Activated CD4-positive, alpha-beta T cell treated with anti-CD3 and anti-CD28 coated beads, Interleukin-2, Interleukin-4, amounts not matched to agents 100 ng/mL and 50 ng/mL, durations not matched to agents 16 hours and 8 hours (primary cell): ENCODE measurements around the gene POLR2I.
"Not testable (repeated sequence)": the region's sequence is repeated elsewhere in the genome, so short reads cannot be mapped to it uniquely, and the experiment has no call there.

Experiments used
- DNase-seq: peaks from one replicate; pipeline ENCODE4 v3.0.0-alpha.2; 2020; ENCODE audit warnings: low spot score

POLR2I gene

GRCh38 chr19:36131221-36131620 lies 16.5 kb upstream of the POLR2I start:
- not testable (repeated sequence) for DNase-seq

DNA sequence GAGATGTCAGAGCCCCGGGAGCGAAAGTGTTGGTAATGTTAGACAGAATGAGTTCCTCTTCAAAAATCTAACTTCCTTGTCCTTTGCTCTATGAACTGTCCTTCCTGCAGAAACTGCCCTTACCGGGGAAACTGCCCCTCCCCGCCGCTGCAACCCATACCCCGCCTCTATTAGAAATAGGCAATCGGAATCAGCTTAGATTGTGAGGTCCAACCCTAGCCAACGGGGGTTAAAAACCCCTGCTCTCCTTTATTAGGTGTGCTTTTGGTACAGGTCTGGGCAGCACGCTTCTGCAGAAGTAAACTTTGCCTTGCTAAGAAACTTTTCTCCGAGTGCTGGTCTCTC lies 13.7 kb upstream of the POLR2I start:
- no peak for DNase-seq

DNA sequence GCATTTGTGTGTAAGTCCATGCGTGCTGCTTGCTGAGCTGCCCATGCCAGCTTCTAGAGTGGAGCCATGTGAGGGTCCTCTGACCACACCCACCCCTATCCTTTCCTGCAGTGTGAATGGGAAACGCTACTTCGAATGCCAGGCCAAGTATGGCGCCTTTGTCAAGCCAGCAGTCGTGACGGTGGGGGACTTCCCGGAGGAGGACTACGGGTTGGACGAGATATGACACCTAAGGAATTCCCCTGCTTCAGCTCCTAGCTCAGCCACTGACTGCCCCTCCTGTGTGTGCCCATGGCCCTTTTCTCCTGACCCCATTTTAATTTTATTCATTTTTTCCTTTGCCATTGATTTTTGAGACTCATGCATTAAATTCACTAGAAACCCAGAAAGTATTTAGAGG lies 10.9 kb upstream of the POLR2I start:
- no peak for DNase-seq

DNA sequence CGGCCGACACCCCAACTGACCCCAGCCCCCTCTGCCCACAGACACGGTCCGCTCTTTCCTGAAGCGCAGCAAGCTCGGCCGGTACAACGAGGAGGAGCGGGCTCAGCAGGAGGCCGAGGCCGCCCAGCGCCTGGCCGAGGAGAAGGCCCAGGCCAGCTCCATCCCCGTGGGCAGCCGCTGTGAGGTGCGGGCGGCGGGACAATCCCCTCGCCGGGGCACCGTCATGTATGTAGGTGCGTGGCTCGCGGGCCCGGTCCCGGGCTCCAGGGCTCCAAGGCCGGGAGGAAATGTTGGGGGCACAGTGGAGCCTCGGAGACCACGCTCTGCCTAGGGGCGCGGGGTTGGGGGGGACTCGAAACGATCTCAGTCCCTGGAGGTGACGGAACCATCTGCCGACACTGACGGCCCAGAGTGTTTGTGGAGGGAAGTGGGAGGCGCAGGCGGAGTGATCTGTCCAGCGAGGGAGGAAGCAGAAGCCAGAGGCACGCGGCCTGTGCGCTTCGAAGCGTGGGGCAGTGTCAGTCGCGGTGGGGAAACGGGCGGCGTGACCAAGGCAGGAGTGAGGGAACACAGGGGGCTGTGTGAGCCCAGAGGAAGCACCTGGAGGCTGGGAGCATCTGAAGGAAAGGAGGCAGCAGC lies 6.9 kb upstream of the POLR2I start:
- no peak for DNase-seq

GRCh38 chr19:36120984-36121358 lies 6.3 kb upstream of the POLR2I start:
- no peak for DNase-seq

- DNase-seq = no peak
Observed at GRCh38 chr19:36120092-36120983, 5.7 kb upstream of the POLR2I start.

DNA sequence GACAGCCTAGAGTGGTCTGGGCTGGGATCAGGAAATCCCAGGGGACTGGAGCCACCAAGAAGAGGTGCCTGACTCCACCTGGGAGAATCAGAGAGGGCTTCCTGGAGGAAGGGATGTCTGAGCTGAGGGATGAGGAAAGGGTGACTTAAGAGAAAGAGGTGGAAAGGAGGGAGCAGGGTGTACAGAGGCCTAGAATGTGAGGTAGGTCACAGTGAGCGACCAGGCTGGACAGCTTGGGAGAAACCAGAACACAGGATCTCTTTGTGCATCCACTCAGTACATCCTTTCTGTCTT lies 1.6 kb upstream of the POLR2I start:
- DNase-seq = no peak

DNA sequence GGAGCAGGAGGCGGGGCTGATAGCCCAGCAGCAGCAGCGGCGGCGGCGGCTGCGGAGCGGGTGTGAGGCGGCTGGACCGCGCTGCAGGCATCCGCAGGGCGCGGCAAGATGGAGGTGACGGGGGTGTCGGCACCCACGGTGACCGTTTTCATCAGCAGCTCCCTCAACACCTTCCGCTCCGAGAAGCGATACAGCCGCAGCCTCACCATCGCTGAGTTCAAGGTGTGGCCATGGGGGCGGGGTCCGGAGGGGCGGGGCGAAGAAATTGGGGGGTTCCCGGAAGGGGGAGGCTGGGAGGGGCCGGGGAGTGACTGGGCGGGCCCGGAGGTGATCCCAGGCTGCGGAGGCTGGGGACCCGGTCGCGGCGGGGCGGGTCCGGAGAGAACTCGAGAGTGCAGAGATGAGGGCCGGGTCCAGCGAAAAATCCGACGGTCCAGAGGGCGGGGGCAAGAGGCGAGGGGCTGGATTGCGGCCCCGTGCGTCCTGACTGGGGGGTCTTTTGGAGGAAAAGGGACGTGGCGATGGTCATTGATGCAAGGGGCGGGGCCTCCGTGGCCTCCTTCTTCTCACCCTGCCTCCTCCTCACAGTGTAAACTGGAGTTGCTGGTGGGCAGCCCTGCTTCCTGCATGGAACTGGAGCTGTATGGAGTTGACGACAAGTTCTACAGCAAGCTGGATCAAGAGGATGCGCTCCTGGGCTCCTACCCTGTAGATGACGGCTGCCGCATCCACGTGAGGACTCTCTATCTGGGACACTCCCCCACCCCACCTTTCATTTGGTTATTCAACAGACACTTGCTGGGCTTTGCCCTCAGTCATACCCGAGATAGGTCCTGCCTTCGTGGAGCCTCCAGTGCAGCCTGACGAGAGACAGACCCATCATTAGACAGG lies 1.0 kb upstream of the POLR2I start, which contains the start of gene TBCB:
Gene TBCB (plus strand): TSS at position 16 of the 891 bp plus-strand sequence. CDS start 93 bp downstream, at position 109.
- peak; percentile 87 for DNase-seq

GRCh38 chr19:36113894-36114720 lies 568 bp downstream of the POLR2I start:
- peak; percentile 7 for DNase-seq

GRCh38 chr19:36113425-36113824 lies 1.2 kb downstream of the POLR2I start:
- no peak for DNase-seq

- no peak for DNase-seq
Observed at GRCh38 chr19:36112678-36113077, 2.0 kb downstream of the POLR2I start.

GRCh38 chr19:36111200-36111539 lies 3.5 kb downstream of the POLR2I start:
- DNase-seq = no peak

DNA sequence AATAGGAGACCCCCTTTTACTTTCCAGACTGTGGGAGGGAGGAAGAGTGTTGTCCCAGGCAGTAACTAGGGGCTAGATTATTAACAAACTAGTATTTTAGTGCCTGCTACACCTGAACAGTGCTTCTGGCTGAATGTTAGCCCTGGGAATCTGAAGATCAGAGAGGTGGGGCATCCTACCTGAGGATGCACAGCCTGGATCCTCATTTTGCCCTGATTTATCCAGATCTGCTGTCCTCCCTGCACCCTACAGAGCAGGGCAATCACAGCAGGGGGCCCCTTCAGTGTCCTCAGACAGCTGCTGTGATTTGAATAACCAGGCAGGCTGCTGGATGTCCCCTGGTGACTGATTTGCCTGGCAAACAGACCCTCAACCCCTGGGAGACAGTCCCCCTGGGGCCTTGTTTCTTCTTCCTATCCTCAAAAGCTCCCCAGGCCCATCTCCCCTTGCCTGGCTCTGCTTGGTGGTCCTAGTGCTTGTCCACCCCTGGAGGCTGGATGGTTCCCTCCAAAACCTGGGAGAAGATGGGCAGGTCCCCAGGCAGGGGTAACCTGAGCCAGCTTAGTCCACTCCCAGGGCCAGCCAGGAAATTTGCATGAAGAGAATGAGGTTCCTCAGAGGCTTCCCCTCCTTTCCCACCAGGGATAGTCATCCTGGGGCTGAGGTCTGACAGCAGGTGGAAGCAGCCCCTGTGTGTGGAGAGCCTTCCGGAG lies 4.0 kb downstream of the POLR2I start, which contains the start of gene OVOL3:
Gene OVOL3 (plus strand): TSS at position 657 of the 713 bp plus-strand sequence. CDS start 60 bp downstream, outside the sequence.
- no peak for DNase-seq

DNA sequence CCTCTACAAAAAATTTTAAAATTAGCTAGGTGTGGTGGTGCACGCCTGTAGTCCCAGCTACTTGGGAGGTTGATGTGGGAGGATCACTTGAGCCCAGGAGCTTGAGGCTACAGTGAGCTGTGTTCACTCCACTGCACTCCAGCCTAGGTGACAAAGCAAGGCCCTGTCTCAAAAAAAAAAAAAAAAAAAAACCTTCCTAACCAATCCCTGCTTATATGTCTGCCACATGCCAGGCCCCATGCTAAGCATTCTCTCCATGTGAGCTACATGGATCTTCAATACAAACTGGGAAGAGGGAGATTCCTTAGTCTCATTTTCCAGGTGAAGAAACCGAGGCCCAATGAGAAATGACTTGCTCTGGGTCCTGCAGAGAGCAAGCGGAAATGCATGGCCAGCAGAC lies 6.0 kb downstream of the POLR2I start:
- DNase-seq = no peak

DNA sequence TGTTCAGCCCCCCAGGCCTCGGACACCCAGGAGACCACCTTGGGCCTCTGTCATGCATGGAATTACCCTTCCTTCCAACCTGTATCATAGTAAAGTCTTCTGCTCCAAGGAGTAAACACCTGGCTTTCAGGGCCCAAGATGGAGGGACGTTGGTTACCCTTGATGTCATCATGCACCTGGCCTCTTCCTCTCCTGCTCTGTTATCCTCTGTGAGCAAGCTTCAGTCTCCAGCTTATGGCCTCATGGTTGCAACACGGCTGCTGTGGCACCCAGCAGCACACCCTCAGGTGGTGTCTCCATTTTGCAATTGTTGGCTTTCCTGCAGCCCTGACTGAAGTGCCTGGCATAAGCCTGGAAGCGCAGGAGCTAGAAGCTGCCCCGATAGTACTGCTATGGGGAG lies 7.7 kb downstream of the POLR2I start:
- DNase-seq = no peak

DNA sequence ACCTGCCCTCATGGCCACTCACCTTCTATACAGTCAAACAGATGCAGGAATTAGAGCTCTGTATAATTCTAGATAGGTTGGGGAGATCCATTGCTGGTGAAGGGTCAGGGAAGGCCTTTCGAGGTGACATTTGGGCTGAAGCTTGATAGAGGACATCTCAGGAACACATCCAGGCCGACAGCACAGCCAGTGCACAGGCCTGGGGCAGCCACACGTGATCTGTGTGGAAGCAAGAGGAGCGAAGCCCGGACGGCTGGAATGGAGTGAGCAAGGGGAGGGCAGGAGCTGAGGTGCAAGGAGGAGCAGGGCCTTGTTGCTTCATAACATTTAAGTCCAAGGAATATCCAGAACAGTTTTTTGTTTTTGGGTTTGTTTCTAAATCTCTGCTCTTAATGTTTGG lies 8.2 kb downstream of the POLR2I start:
- no peak for DNase-seq

DNA sequence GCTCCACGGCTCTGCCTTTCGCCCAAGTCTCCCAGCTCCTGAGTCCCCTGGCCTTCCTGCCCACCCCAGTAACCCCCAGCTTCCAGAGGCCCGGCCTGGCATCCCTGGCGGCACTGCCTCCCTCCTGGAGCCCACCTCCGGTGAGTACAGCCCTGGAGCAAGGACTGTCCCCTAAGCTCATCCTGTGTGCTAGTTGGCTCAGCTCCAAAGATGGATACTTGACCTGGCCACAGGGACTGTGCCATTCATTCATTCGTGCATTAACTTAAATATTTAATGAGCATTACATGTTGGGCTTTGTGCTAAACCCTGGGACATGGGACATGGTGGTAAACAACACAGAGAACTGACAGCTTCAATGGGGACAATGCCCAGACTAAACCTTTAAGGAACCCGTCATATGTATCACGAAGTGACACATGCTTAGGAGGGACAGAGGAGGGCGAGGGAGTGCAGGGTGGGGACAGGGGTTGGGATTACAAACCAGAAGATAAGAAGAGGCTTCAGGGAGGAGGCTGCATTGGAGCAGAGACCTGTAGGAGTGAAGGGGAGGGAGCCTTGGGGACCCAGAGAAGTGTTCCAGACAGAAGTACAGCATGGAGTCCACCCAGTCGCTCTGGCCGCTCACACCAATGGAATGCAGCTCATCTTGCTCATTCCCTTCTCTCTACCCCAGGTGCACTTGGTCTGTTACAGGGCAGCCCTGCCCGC lies 10.7 kb downstream of the POLR2I start:
- no peak for DNase-seq

GRCh38 chr19:36103040-36103626 lies 11.5 kb downstream of the POLR2I start:
- no peak for DNase-seq

GRCh38 chr19:36101550-36102327 lies 12.9 kb downstream of the POLR2I start:
- DNase-seq = no peak
